ENCODE results near the gene TMEM45A.

DNA sequence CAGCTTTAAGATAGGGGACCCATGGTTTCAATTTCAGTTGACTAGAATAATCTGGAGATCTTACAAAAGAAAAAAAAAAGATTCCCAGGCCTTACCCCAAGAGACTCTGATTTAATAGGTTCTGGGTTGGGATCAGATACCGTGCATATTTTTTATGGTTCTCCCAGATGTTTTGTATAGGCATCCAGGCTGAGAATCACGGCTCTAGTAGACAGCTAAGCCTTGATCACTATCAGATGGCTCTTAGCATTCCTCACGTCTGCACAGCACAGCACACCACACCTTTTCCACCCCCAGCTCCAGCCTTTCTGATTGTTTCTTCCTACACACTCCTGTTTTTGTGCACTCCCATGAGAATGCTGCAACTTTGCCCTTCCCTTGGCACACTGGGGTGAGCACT lies 40.8 kb downstream of the TMEM45A start:
- TF ChIP-seq, protein P1, sequence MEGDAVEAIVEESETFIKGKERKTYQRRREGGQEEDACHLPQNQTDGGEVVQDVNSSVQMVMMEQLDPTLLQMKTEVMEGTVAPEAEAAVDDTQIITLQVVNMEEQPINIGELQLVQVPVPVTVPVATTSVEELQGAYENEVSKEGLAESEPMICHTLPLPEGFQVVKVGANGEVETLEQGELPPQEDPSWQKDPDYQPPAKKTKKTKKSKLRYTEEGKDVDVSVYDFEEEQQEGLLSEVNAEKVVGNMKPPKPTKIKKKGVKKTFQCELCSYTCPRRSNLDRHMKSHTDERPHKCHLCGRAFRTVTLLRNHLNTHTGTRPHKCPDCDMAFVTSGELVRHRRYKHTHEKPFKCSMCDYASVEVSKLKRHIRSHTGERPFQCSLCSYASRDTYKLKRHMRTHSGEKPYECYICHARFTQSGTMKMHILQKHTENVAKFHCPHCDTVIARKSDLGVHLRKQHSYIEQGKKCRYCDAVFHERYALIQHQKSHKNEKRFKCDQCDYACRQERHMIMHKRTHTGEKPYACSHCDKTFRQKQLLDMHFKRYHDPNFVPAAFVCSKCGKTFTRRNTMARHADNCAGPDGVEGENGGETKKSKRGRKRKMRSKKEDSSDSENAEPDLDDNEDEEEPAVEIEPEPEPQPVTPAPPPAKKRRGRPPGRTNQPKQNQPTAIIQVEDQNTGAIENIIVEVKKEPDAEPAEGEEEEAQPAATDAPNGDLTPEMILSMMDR (conservative IDR thresholded peaks at IDR 0.05 in 1 of 2, IDR thresholded peaks at IDR 0.05 in 1 of 2; ENCODE audit: extremely low read depth in 1 of 2, insufficient read depth in 1 of 2, low read depth in 1 of 2, low read length in 2 of 2), result no peak
- no peak for TF ChIP-seq EZH2 (IDR thresholded peaks at IDR 0.05; ENCODE audit: borderline replicate concordance, low read length)
